ENCODE measurements around the gene TST. TPM values are rescaled to one million over a fixed set of nuclear protein-coding genes. Genes with fewer than 3 reads are reported as not detected.

Gene TST

DNA sequence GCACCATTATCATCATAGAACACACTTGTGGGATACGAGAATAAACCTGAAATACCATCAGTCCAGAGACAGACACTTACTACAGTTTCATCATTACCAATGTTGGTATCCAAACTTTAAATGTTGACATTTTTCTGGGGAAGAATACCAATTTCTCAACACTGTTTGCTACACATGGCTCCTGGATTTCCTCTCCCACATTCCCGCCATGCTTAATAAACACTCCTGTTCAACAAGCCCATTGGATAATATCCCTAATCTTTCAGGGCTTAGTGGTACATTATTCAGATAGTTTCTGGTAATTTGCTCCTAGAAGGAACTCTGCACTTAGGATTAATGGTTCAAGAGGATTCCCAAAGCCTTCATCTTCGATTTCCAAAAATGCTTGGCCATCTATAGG is 57.6 kb downstream of the TST start:
- H2BK15ac ChIP-seq (ENCODE audit: low read length), result no peak overlapping the region
- H2AK5ac ChIP-seq (ENCODE audit: low read depth, low read length), result no peak overlapping the region
- H4K8ac ChIP-seq (ENCODE audit: low read depth, low read length), result no peak overlapping the region
- no peak overlapping the region for H3K4me3 ChIP-seq (ENCODE audit: low read length in 2 of 2)
- no peak overlapping the region for H2BK120ac ChIP-seq (ENCODE audit: low read depth, low read length)
- no peak overlapping the region for H4K91ac ChIP-seq (ENCODE audit: low read depth, low read length, poor library complexity)
- H3K18ac ChIP-seq (ENCODE audit: low read length), result no peak overlapping the region
- no peak overlapping the region for H3K27ac ChIP-seq (replicated peaks; ENCODE audit: low read length)
- no peak overlapping the region for H3K23ac ChIP-seq (ENCODE audit: low read depth, low read length, poor library complexity)
- no peaks in the 10 kb centered on the region for H3K36me3 ChIP-seq (replicated peaks in 1 of 2; ENCODE audit: control insufficient read depth in 2 of 2, insufficient read depth in 2 of 2, low read length in 2 of 2)
- no CpG with 5 or more reads among the region's 3 CpGs for WGBS, 2 donors (ENCODE audit: extremely low coverage in 2 of 2, insufficient read length in 2 of 2, insufficient replicate concordance in 1 of 2)
- H3K27me3 ChIP-seq (ENCODE audit: control insufficient read depth in 3 of 3, insufficient read depth in 3 of 3, low read depth in 1 of 3, low read length in 3 of 3), result peaks cover 0 to 7% (median 2%) of the 10 kb centered on the region in 3 experiments
- DNase-seq (ENCODE audit: low spot score), result no peak
- no peak overlapping the region for H3K9ac ChIP-seq (ENCODE audit: low read depth, low read length, poor library complexity)
- no peak overlapping the region for H2BK5ac ChIP-seq (ENCODE audit: low read length)
- peaks cover 0 to 3% of the 10 kb centered on the region in 2 donors for H3K9me3 ChIP-seq (replicated peaks in 1 of 2; ENCODE audit: control insufficient read depth in 2 of 2, insufficient read depth in 1 of 2, low read depth in 1 of 2, low read length in 2 of 2)
- no peak overlapping the region for H3K14ac ChIP-seq (ENCODE audit: low read length)
- H2AFZ ChIP-seq (ENCODE audit: low read length), result no peak overlapping the region
- no peak overlapping the region for H3K4ac ChIP-seq (ENCODE audit: low read length)
- no peaks in the 10 kb centered on the region for H3K79me1 ChIP-seq (ENCODE audit: low read depth, low read length)
- H3K4me1 ChIP-seq (ENCODE audit: control insufficient read depth in 2 of 2, insufficient read depth in 1 of 2, low read depth in 1 of 2, low read length in 2 of 2), result no peaks in the 10 kb centered on the region
- no peak overlapping the region for H3K4me2 ChIP-seq (ENCODE audit: insufficient read depth, low read length, poor library complexity, severe bottlenecking)
- no peak overlapping the region for H2BK12ac ChIP-seq (ENCODE audit: low read length)

Small RNA genes within 50 kb of the gene (small RNA-seq; reads per million reads assigned to genes)
- gene RF00019 (ENCODE audit: insufficient read depth), result not detected

Data from neuronal stem cell (in vitro differentiated cells).